Motor neuron (in vitro differentiated cells): Measurements from ENCODE around the gene SH3BP4. TPM values are rescaled to one million over a fixed set of nuclear protein-coding genes. Genes with fewer than 3 reads are reported as not detected.

Experiments used
- ATAC-seq, 8 experiments: fragments of 200-7000 bp; cut with Tn5 transposase; replicated peaks in 6 of 8; 2 replicates each; pipeline ENCODE4 v1.8.0; 2021; ENCODE audit warnings: mild to moderate bottlenecking in 8 of 8, moderate library complexity in 8 of 8
- H3K27ac ChIP-seq, 2 donors: fragments of 250-450 bp; sonication (Bioruptor Pico); 2 replicates each; pipeline ENCODE4 v1.9.0; 2021; ENCODE audit warnings: antibody characterized with exemption in 2 of 2, mild to moderate bottlenecking in 2 of 2, moderate library complexity in 1 of 2
- H3K4me1 ChIP-seq, 2 donors: fragments of 250-450 bp; sonication (Bioruptor Pico); replicated peaks in 1 of 2; 2 replicates each; pipeline ENCODE4 v1.6.1; 2021; ENCODE audit warnings: antibody characterized with exemption in 2 of 2, mild to moderate bottlenecking in 2 of 2, moderate library complexity in 1 of 2
- H3K4me3 ChIP-seq, 5 donors: fragments of 250-450 bp; sonication (Bioruptor Pico); 2 replicates each; pipeline ENCODE4 v1.9.0; 2021; ENCODE audit warnings: antibody characterized with exemption in 5 of 5, mild to moderate bottlenecking in 5 of 5, moderate library complexity in 4 of 5
- WGBS, 10 experiments: fragments of 450-650 bp; shearing (Covaris generic); methylation state at CpG; one replicate each; pipeline ENCODE4 v1.0.0; 2022; 5-methylcytosine and 5-hydroxymethylcytosine counted together
- in situ Hi-C, 9 experiments: fragments of 400-800 bp; cut with MboI; loops; one replicate each; pipeline ENCODE4 v1.15.0; 2021; ENCODE audit warnings: low sequenced_read_pairs in 9 of 9, low pct_unique_long_range_greater_than_20kb in 2 of 9; ENCODE audit not compliant: unreplicated experiment in 9 of 9
- total RNA-seq, 8 experiments: library from RNA; unstranded; fragments of 300-600 nt; gene quantifications; 2 replicates each; pipeline versions ENCODE4 v1.2.3 to v1.2.4, GENCODE V29; 2022

SH3BP4 gene
- total RNA-seq, 8 experiments from 2014 or later: 16.7 to 41.1 (median 26.7) TPM

DNA sequence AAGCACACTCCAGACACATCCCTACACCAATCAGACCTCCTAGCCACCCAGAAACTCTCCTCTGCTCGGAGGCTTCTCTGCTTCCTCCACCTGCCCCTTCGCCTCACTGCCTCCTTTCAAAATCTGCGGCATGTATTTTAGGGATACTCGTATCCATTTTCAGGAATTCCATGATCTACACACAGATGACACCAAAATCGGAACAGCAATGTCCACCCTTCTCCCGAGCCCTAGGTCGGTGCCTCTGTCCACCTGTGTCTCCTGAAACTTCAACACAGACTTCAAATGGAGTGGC, 1.4 kb upstream of the SH3BP4 start:
- no peak overlapping the region for H3K27ac ChIP-seq
- no peak for ATAC-seq
- in situ Hi-C loops: loop anchor here in 2 of 9 experiments (25.0 kb wide), 1 partner anchor 388 kb away; no protein-coding TSS in a partner anchor
- peaks cover 30 to 37% of the 10 kb centered on the region in 2 donors for H3K4me1 ChIP-seq
- 63 to 100% (median 78%) methylated on average over 1 to 6 of the region's 7 CpGs; no CpG with 5 or more reads in 3 of the 10 experiments for WGBS, 10 experiments
- peak overlapping the region in 1 of 5 donors; percentile 79 for H3K4me3 ChIP-seq

DNA sequence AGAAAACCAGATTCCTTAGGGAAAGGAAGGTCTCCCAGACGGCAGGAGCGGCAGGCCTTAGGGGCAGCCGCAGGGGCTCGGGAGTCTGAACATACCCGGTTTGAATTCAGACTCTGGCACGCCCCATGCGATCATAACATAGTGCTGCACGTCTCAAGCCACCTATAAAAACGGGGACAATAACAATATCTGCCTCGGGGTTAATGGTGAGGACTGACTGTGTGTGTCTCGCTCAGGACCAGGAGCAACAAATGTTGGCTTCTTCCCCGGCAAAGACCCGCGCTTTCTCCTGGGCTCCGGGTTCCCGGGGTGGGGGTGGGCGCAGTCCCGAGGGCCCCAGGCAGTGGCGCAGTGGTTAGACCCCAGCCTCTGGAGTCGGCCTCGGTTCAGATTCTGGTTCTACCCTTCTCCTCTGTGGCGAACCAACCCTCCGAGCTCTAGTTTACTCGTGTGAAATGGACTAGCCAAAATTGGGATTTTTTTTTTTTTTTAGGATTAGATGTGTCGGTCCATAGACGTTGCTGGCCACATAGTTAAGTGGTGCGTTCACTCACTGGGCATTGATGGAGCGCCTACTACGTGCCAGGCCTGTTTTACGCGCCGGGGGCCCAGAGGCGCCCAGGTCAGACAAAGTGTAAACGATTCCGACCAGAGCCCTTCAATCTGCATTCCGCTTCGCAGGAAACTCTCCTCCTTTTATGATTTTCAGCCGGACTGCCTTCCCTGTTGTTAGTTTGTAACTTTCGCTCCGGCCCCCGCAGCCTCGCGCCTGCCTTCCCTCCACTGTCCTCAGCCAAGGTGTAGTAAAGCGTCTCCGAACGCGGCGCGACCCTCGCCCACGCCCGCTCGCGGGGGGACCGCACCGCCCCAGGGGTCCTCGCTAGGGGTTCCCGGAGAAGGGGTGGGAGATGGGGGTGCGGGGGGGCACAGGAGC, 820 bp upstream of the SH3BP4 start:
- peak overlapping the region; percentile 78 to 81 for H3K27ac ChIP-seq
- H3K4me1 ChIP-seq: peaks cover 36 to 43% of the 10 kb centered on the region in 2 donors
- H3K4me3 ChIP-seq: peak overlapping the region; percentile 79 to 99 (median 93)
- in situ Hi-C loops: loop anchor here in 2 of 9 experiments (25.0 kb wide), 1 partner anchor 389 kb away; no protein-coding TSS in a partner anchor
- 8 to 61% (median 30%) methylated on average over 1 to 18 of the region's 59 CpGs; no CpG with 5 or more reads in 2 of the 10 experiments for WGBS, 10 experiments
- ATAC-seq: peak; percentile 7 to 49 (median 42)

DNA sequence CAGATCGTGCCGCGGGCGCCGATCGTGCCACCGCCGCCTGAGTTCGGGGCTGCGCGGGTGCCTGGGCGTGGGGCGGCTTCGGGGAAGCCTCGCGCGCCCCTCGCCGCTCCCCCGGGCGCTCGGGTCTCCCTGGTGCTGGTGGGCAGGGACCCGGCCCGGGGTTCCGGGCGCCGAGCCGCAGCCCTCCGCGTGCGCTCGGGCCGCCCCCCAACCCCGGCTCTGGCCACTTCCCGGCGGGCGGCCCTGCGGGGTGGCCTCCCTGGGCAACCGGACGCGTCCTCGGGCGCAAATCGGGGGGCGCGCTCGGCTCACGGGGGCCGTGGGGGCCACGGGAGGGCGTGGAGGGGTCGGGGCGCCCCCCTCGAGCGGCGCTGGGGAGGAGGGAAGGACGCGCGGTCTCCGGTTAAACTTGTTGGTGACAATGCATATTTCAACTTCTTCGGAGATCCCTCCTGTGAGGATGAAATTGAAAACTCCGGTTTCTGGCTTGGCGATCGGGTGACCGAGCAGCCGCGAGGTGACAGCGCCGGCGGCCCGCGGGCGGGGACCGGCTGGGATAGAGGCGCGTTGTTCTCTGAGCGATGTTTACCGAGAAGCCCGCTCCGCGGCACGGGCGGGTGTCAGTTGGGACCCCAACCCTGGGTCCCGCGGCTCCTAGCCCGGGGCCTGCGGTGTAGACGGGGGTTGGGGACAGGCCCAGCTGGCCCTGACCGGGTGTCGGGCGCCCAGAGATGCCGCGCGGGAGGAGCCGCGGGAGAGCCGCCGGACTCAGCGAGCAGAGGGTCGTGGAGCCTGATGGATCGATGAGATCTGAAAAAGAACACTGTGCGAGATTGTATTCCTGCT, 676 bp downstream of the SH3BP4 start:
- ATAC-seq: peak; percentile 6 to 39 (median 23)
- WGBS, 10 experiments: 0 to 2% (median 0%) methylated on average over 1 to 16 of the region's 102 CpGs; no CpG with 5 or more reads in 3 of the 10 experiments

DNA sequence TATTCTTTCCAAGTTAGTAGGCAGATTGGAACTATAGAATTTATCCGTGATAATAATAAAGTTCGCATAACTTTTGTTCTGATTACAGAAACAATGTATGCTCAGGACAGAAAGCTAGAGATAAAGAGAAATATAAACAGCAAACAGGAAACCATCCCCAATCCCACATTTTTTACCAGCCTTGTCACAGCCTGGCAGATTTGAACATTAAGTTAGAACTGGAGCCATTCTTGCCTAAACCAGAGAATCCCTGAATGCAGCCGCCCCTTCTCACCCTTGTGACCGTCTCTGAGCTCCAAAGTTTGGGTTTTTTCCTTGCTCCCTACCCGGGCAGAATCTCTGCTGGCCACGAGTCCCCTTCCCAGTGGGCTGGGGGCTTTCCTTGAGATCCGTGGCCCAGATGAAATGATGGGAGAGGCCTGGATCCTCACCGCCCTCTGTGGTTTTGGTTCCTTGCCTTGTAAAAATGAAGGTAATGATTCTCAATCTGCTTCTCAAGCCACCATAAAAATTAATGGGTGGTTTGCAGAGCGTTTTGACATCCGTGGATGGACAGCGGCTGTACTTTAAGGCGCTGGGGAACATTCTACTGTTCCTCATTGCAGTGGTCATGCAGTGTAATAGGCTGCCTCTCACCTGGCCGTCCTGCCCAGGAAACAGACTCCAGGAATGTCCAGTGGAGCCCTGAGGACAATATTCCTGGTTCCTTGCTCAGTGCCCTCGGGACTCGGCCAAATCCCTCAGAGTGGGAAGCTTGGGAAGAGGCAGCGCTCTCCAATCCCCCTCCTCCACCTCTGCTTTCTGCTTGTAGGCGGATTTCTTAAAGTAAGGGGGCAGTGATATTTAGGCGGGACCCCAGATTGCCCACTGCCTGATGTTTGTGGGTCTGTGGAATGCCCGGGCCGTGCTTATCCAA, 1.6 kb downstream of the SH3BP4 start:
- H3K27ac ChIP-seq: peak overlapping the region; percentile 81 to 86

More for the DNA sequence above, 676 bp downstream of the SH3BP4 start:
- in situ Hi-C loops: loop anchor here in 2 of 9 experiments (25.0 kb wide), 1 partner anchor 390 kb away; no protein-coding TSS in a partner anchor
- peak overlapping the region; percentile 79 to 99 (median 93) for H3K4me3 ChIP-seq
- H3K4me1 ChIP-seq: peaks cover 48 to 58% of the 10 kb centered on the region in 2 donors
- peak overlapping the region; percentile 81 to 86 for H3K27ac ChIP-seq

GRCh38 chr2:234954551-234954992, 2.8 kb downstream of the SH3BP4 start:
- 0 to 30% (median 13%) methylated on average over 2 to 7 of the region's 8 CpGs; no CpG with 5 or more reads in 2 of the 10 experiments for WGBS, 10 experiments
- Histone ChIP-seq H3K27ac (peak overlapping the region; percentile 70 to 82), H3K4me3 (peak overlapping the region; percentile 79 to 99 (median 93)), H3K4me1 (peaks cover 65 to 69% of the 10 kb centered on the region in 2 donors)
- ATAC-seq: peak in 3 of 8 experiments; percentile 9 to 54 (median 27)
- in situ Hi-C loops: loop anchor here in 2 of 9 experiments (25.0 kb wide), 1 partner anchor 392 kb away; no protein-coding TSS in a partner anchor

More for the DNA sequence above, 1.6 kb downstream of the SH3BP4 start:
- ATAC-seq: no peak
- peak overlapping the region; percentile 79 to 99 (median 93) for H3K4me3 ChIP-seq
- H3K4me1 ChIP-seq: peaks cover 57 to 61% of the 10 kb centered on the region in 2 donors
- in situ Hi-C loops: loop anchor here in 2 of 9 experiments (25.0 kb wide), 1 partner anchor 391 kb away; no protein-coding TSS in a partner anchor
- WGBS, 10 experiments: 0 to 40% (median 4%) methylated on average over 2 to 9 of the region's 20 CpGs; no CpG with 5 or more reads in 2 of the 10 experiments

GRCh38 chr2:234955091-234955591, 3.3 kb downstream of the SH3BP4 start:
- peak overlapping the region; percentile 79 to 99 (median 93) for H3K4me3 ChIP-seq
- H3K4me1 ChIP-seq: peaks cover 65 to 69% of the 10 kb centered on the region in 2 donors
- peak in 4 of 8 experiments; percentile 6 to 21 (median 14) for ATAC-seq
- in situ Hi-C loops: loop anchor here in 2 of 9 experiments (25.0 kb wide), 1 partner anchor 393 kb away; no protein-coding TSS in a partner anchor
- 33 to 100% (median 62%) methylated on average over 1 to 9 of the region's 16 CpGs; no CpG with 5 or more reads in 4 of the 10 experiments for WGBS, 10 experiments
- H3K27ac ChIP-seq: peak overlapping the region; percentile 70 to 82

- peak in 1 of 8 experiments; percentile 4 for ATAC-seq
- peak overlapping the region; percentile 70 to 82 for H3K27ac ChIP-seq
- H3K4me1 ChIP-seq: peaks cover 64 to 69% of the 10 kb centered on the region in 2 donors
- in situ Hi-C loops: loop anchor here in 2 of 9 experiments (25.0 kb wide), 1 partner anchor 394 kb away; no protein-coding TSS in a partner anchor
- H3K4me3 ChIP-seq: peak overlapping the region in 1 of 5 donors; percentile 93
- WGBS, 10 experiments: 90 to 100% (median 93%) methylated on average over 1 to 9 of the region's 10 CpGs; no CpG with 5 or more reads in 2 of the 10 experiments
These were observed 4.2 kb downstream of the SH3BP4 start for GRCh38 chr2:234955971-234956509.

- H3K27ac ChIP-seq: no peak overlapping the region
- no peak overlapping the region for H3K4me3 ChIP-seq
- H3K4me1 ChIP-seq: peaks cover 62 to 66% of the 10 kb centered on the region in 2 donors
- in situ Hi-C loops: loop anchor here in 2 of 9 experiments (25.0 kb wide), 1 partner anchor 395 kb away; no protein-coding TSS in a partner anchor
- ATAC-seq: peak in 1 of 8 experiments; percentile 9
- WGBS, 10 experiments: 0 to 83% (median 80%) methylated on average over 1 to 2 of the region's 3 CpGs; no CpG with 5 or more reads in 5 of the 10 experiments
These were observed 6.0 kb downstream of the SH3BP4 start for GRCh38 chr2:234957834-234958135.

DNA sequence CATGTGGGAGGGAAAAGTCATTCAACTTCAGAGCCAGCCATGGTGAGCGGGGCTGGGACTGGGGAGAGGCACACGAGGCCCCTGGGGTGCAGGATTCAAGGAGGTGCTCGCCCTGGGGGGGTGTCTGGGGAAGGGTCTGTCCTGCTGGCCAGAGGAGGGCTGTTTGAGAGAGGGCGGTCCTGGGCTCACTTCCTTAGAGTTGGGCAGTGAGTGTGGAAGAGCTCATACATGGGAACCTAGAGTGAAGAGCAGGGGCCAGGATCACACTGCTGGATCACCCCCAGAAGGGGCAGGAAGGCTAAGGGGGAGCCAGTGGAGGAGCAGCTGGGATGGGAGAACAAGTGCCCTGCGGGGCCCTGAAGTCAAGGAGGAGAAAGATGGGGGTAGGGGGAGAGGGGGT, 6.5 kb downstream of the SH3BP4 start:
- Histone ChIP-seq H3K4me1 (peaks cover 63 to 66% of the 10 kb centered on the region in 2 donors), H3K27ac (no peak overlapping the region), H3K4me3 (no peak overlapping the region)
- no peak for ATAC-seq
- 80 to 100% (median 91%) methylated on average over 1 to 4 of the region's 5 CpGs; no CpG with 5 or more reads in 4 of the 10 experiments for WGBS, 10 experiments
- in situ Hi-C loops: loop anchor here in 2 of 9 experiments (25.0 kb wide), 1 partner anchor 396 kb away; no protein-coding TSS in a partner anchor

DNA sequence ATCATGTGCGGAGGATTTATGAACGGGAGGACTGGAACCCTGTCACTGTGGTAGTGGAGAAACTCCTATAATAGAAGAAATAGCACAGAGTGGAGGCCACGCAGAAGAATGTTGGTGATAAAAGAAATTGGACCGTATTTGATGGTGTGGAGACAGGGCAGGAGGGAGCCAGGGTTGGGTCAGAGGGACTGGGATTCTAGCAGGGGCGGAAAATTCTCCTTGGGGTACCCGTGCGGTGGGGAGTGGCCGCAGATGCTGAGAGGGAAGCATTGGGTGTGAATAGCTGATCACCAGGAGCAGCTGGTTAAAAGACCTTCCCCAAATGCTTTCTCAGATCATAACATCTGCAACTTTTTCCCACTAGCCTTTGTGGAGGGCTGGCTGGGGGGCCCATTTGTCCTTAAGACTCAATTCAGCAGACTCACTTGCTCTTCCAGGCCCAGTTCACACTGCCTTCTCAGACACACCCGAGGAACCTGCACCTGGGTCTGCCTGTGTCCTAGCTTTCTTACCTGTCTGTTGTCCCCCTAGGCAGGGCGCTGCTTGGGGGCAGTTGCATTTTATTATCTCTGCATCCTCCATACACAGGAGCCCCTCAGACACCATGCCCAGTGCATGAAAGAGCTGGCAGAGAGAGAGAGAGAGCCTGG, 7.1 kb downstream of the SH3BP4 start:
- in situ Hi-C loops: loop anchor here in 2 of 9 experiments (25.0 kb wide), 1 partner anchor 397 kb away; no protein-coding TSS in a partner anchor
- no peak for ATAC-seq
- H3K27ac ChIP-seq: no peak overlapping the region
- H3K4me3 ChIP-seq: no peak overlapping the region
- H3K4me1 ChIP-seq: peaks cover 66 to 69% of the 10 kb centered on the region in 2 donors
- WGBS, 10 experiments: 69 to 100% (median 83%) methylated on average over 1 to 9 of the region's 10 CpGs; no CpG with 5 or more reads in 2 of the 10 experiments
